Measurements from ENCODE around the gene S100P.
"Not testable (repeated sequence)": the region's sequence is repeated elsewhere in the genome, so short reads cannot be mapped to it uniquely, and the experiment has no call there.

GRCh38 chr4:6672541-6673190 lies 21.0 kb upstream of the S100P start:
- not testable (repeated sequence) for TF ChIP-seq CTCF (IDR thresholded peaks at IDR 0.05; ENCODE audit: low read length); EZH2 (IDR thresholded peaks at IDR 0.05; ENCODE audit: borderline replicate concordance, low read length)

All from OCI-LY1 (cell line).